Mesendoderm (in vitro differentiated cells): ENCODE measurements around the gene SMIM5.

Source experiments
- DNase-seq: peaks from one replicate; pipeline ENCODE4 v3.0.0; 2013
- H2AK5ac ChIP-seq: 2 replicates; pipeline ENCODE4 v1.6.1; 2013; ENCODE audit warnings: low read length, inconsistent platforms
- H2BK120ac ChIP-seq: 2 replicates; pipeline ENCODE4 v1.6.1; 2013; ENCODE audit warnings: low read depth, mild to moderate bottlenecking, low read length, moderate library complexity, mixed read lengths
- H2BK15ac ChIP-seq: replicated peaks from 2 replicates; pipeline ENCODE4 v1.6.1; 2013; ENCODE audit warnings: low read depth, mild to moderate bottlenecking, moderate library complexity
- H2BK5ac ChIP-seq: 2 replicates; pipeline ENCODE4 v1.6.1; 2013; ENCODE audit warnings: low read length, inconsistent platforms
- H3K18ac ChIP-seq: 2 replicates; pipeline ENCODE4 v1.6.1; 2013; ENCODE audit warnings: mild to moderate bottlenecking, low read length, mixed read lengths
- H3K23ac ChIP-seq: one replicate; pipeline ENCODE4 v1.6.1; 2013; ENCODE audit warnings: low read length
- H3K27ac ChIP-seq: 2 replicates; pipeline ENCODE4 v1.5.1; 2013; ENCODE audit warnings: low read depth, mild to moderate bottlenecking, inconsistent platforms, low read length, moderate library complexity
- H3K27me3 ChIP-seq: 2 replicates; pipeline ENCODE4 v1.6.1; 2013; ENCODE audit warnings: low read length, control low read depth, mild to moderate bottlenecking, inconsistent platforms; ENCODE audit not compliant: insufficient read depth, poor library complexity
- H3K36me3 ChIP-seq: 2 replicates; pipeline ENCODE4 v1.6.1; 2013; ENCODE audit warnings: low read length, inconsistent platforms; ENCODE audit not compliant: control insufficient read depth, insufficient read depth
- H3K4ac ChIP-seq: one replicate; pipeline ENCODE4 v1.6.1; 2013; ENCODE audit warnings: low read depth, mild to moderate bottlenecking, low read length, moderate library complexity
- H3K4me1 ChIP-seq: 2 replicates; pipeline ENCODE4 v1.6.1; 2013; ENCODE audit warnings: low read depth, low read length, inconsistent platforms; ENCODE audit not compliant: control insufficient read depth
- H3K4me2 ChIP-seq: 2 replicates; pipeline ENCODE4 v1.6.1; 2013; ENCODE audit warnings: low read length
- H3K4me3 ChIP-seq: 2 replicates; pipeline ENCODE4 v1.5.1; 2013; ENCODE audit warnings: mild to moderate bottlenecking, low read length
- H3K56ac ChIP-seq: one replicate; pipeline ENCODE4 v1.6.1; 2013; ENCODE audit warnings: low read length
- H3K79me1 ChIP-seq: 2 replicates; pipeline ENCODE4 v1.6.1; 2013; ENCODE audit warnings: low read length, inconsistent platforms
- H3K79me2 ChIP-seq: 2 replicates; pipeline ENCODE4 v1.6.1; 2013; ENCODE audit warnings: mild to moderate bottlenecking, low read length; ENCODE audit not compliant: control insufficient read depth, insufficient read depth
- H3K9ac ChIP-seq: 2 replicates; pipeline ENCODE4 v1.6.1; 2013; ENCODE audit warnings: low read length, inconsistent platforms
- H4K5ac ChIP-seq: one replicate; pipeline ENCODE4 v1.6.1; 2013; ENCODE audit warnings: low read length
- H4K8ac ChIP-seq: one replicate; pipeline ENCODE4 v1.6.1; 2013; ENCODE audit warnings: low read depth, mild to moderate bottlenecking, control low read depth, low read length, moderate library complexity
- WGBS: extraction: QIAGEN DNeasy Blood & Tissue Kit; methylation state at CpG from one replicate; pipeline ENCODE4 v1.1.7; 2013; ENCODE audit warnings: low lambda C conversion rate, missing lambda C conversion rate; ENCODE audit not compliant: insufficient coverage; ENCODE audit errors: extremely low coverage; 5-methylcytosine and 5-hydroxymethylcytosine counted together

Gene SMIM5

GRCh38 chr17:75601057-75601987 is 31.9 kb upstream of the SMIM5 start:
- H4K5ac ChIP-seq: no peak overlapping the region
- no peak overlapping the region for H3K56ac ChIP-seq
- no peaks in the 10 kb centered on the region for H3K79me2 ChIP-seq
- H3K79me1 ChIP-seq: no peaks in the 10 kb centered on the region
- H3K4me2 ChIP-seq: no peak overlapping the region
- no peak overlapping the region for H2BK120ac ChIP-seq
- H3K18ac ChIP-seq: no peak overlapping the region
- H2BK15ac ChIP-seq: no peak overlapping the region
- no peak overlapping the region for H3K23ac ChIP-seq
- H3K36me3 ChIP-seq: no peaks in the 10 kb centered on the region
- H3K27me3 ChIP-seq: no peaks in the 10 kb centered on the region
- no peak overlapping the region for H3K9ac ChIP-seq
- H3K4me1 ChIP-seq: no peaks in the 10 kb centered on the region
- no peak overlapping the region for H3K27ac ChIP-seq
- no peak overlapping the region for H4K8ac ChIP-seq
- no peak overlapping the region for H2AK5ac ChIP-seq
- H3K4ac ChIP-seq: no peak overlapping the region
- peak; percentile 86 for DNase-seq
- no peak overlapping the region for H2BK5ac ChIP-seq
- no CpG with 5 or more reads among the region's 28 CpGs for WGBS
- no peak overlapping the region for H3K4me3 ChIP-seq

GRCh38 chr17:75602644-75603043 is 30.6 kb upstream of the SMIM5 start:
- no peaks in the 10 kb centered on the region for H3K79me2 ChIP-seq
- no peak overlapping the region for H2AK5ac ChIP-seq
- H3K4me3 ChIP-seq: no peak overlapping the region
- H3K4me2 ChIP-seq: no peak overlapping the region
- no CpG with 5 or more reads among the region's 12 CpGs for WGBS
- no peaks in the 10 kb centered on the region for H3K4me1 ChIP-seq
- no peak overlapping the region for H2BK5ac ChIP-seq
- no peak overlapping the region for H3K27ac ChIP-seq
- no peak overlapping the region for H4K8ac ChIP-seq
- no peak for DNase-seq
- H3K27me3 ChIP-seq: no peaks in the 10 kb centered on the region
- no peak overlapping the region for H4K5ac ChIP-seq
- no peak overlapping the region for H3K4ac ChIP-seq
- no peak overlapping the region for H3K56ac ChIP-seq
- H3K79me1 ChIP-seq: no peaks in the 10 kb centered on the region
- no peaks in the 10 kb centered on the region for H3K36me3 ChIP-seq
- no peak overlapping the region for H2BK15ac ChIP-seq
- H3K18ac ChIP-seq: no peak overlapping the region
- no peak overlapping the region for H2BK120ac ChIP-seq
- H3K9ac ChIP-seq: no peak overlapping the region
- H3K23ac ChIP-seq: no peak overlapping the region

DNA sequence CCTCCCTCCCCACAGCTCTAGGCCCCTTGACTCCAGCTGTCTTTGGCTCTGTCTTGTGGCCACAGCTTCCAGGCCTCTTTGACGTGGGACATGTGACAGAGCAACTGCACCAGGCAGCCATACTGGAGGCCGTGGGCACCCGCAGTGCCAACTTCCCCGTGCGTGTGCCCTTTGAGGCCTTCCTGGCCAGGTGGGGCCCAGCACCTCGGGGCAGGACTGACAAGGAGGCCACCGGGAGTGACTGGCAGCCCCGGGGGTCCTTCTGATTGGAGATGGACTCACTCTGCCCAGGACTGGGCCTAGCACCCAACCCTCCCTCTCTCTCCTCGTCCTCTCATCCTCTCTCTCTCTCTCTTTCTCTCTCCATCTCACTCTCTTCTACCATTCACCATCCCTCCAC is 30.1 kb upstream of the SMIM5 start:
- Histone ChIP-seq H3K56ac (no peak overlapping the region), H2BK120ac (no peak overlapping the region), H3K27me3 (no peaks in the 10 kb centered on the region), H3K4me2 (no peak overlapping the region), H3K79me1 (no peaks in the 10 kb centered on the region), H2BK15ac (no peak overlapping the region), H3K27ac (no peak overlapping the region), H2AK5ac (no peak overlapping the region), H4K8ac (no peak overlapping the region), H3K4me3 (no peak overlapping the region), H3K4me1 (no peaks in the 10 kb centered on the region), H3K9ac (no peak overlapping the region), H4K5ac (no peak overlapping the region), H3K36me3 (no peaks in the 10 kb centered on the region), H3K18ac (no peak overlapping the region), H2BK5ac (no peak overlapping the region), H3K4ac (no peak overlapping the region), H3K79me2 (no peaks in the 10 kb centered on the region), H3K23ac (no peak overlapping the region)
- WGBS: no CpG with 5 or more reads among the region's 9 CpGs
- no peak for DNase-seq

- H3K18ac ChIP-seq: no peak overlapping the region
- no peak overlapping the region for H3K4me2 ChIP-seq
- H2BK120ac ChIP-seq: no peak overlapping the region
- H2BK15ac ChIP-seq: no peak overlapping the region
- no CpG with 5 or more reads among the region's 12 CpGs for WGBS
- H2AK5ac ChIP-seq: no peak overlapping the region
- H3K27me3 ChIP-seq: no peaks in the 10 kb centered on the region
- H4K5ac ChIP-seq: no peak overlapping the region
- no peak overlapping the region for H3K4me3 ChIP-seq
- H3K9ac ChIP-seq: no peak overlapping the region
- H2BK5ac ChIP-seq: no peak overlapping the region
- H3K79me1 ChIP-seq: no peaks in the 10 kb centered on the region
- H3K56ac ChIP-seq: no peak overlapping the region
- no peak overlapping the region for H3K23ac ChIP-seq
- H3K4ac ChIP-seq: no peak overlapping the region
- H3K27ac ChIP-seq: no peak overlapping the region
- H4K8ac ChIP-seq: no peak overlapping the region
- no peaks in the 10 kb centered on the region for H3K4me1 ChIP-seq
- H3K36me3 ChIP-seq: no peaks in the 10 kb centered on the region
- H3K79me2 ChIP-seq: no peaks in the 10 kb centered on the region
- no peak for DNase-seq
Observed at GRCh38 chr17:75604034-75604695, 29.1 kb upstream of the SMIM5 start.

- no peak overlapping the region for H4K5ac ChIP-seq
- no peak overlapping the region for H3K4me2 ChIP-seq
- H2AK5ac ChIP-seq: no peak overlapping the region
- no peaks in the 10 kb centered on the region for H3K36me3 ChIP-seq
- no peak overlapping the region for H3K18ac ChIP-seq
- H3K9ac ChIP-seq: no peak overlapping the region
- no peak overlapping the region for H3K27ac ChIP-seq
- H3K56ac ChIP-seq: no peak overlapping the region
- H3K4me1 ChIP-seq: no peaks in the 10 kb centered on the region
- DNase-seq: no peak
- no peak overlapping the region for H2BK5ac ChIP-seq
- H3K4ac ChIP-seq: no peak overlapping the region
- H4K8ac ChIP-seq: no peak overlapping the region
- H3K79me1 ChIP-seq: no peaks in the 10 kb centered on the region
- H3K27me3 ChIP-seq: no peaks in the 10 kb centered on the region
- WGBS: no CpG with 5 or more reads among the region's 16 CpGs
- H3K79me2 ChIP-seq: no peaks in the 10 kb centered on the region
- no peak overlapping the region for H2BK120ac ChIP-seq
- H3K23ac ChIP-seq: no peak overlapping the region
- no peak overlapping the region for H3K4me3 ChIP-seq
- H2BK15ac ChIP-seq: no peak overlapping the region
Observed at GRCh38 chr17:75605790-75606189, 27.4 kb upstream of the SMIM5 start.
